ENCODE data around the gene UFD1. TPM values are rescaled to one million over a fixed set of nuclear protein-coding genes. Genes with fewer than 3 reads are reported as not detected.

The UFD1 gene
- total and polyA plus RNA-seq, 2 of the 4 experiments (the other 2 are of a cell fraction): 149 to 152 TPM

DNA sequence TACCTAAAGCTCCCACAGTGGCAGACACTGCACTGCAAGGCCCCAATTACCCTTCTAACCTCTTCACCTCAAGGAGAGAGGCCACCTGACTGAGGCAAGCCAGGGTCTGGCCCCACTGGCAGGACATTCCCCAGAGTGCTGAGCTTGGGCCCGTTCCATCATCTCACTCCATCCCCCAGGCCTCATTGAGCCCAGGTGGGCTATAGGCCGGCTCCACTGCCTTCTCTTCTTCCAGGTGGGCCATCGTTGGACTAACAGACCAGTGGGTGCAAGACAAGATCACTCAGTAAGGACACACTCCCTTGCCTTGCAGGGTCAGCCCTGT lies 19.8 kb upstream of the UFD1 start:
- no peak for TF ChIP-seq MXI1 (IDR thresholded peaks at IDR 0.05; ENCODE audit: borderline replicate concordance, low read depth, low read length)
- TF ChIP-seq, protein P1, sequence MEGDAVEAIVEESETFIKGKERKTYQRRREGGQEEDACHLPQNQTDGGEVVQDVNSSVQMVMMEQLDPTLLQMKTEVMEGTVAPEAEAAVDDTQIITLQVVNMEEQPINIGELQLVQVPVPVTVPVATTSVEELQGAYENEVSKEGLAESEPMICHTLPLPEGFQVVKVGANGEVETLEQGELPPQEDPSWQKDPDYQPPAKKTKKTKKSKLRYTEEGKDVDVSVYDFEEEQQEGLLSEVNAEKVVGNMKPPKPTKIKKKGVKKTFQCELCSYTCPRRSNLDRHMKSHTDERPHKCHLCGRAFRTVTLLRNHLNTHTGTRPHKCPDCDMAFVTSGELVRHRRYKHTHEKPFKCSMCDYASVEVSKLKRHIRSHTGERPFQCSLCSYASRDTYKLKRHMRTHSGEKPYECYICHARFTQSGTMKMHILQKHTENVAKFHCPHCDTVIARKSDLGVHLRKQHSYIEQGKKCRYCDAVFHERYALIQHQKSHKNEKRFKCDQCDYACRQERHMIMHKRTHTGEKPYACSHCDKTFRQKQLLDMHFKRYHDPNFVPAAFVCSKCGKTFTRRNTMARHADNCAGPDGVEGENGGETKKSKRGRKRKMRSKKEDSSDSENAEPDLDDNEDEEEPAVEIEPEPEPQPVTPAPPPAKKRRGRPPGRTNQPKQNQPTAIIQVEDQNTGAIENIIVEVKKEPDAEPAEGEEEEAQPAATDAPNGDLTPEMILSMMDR (conservative IDR thresholded peaks at IDR 0.05; ENCODE audit: low read depth, low read length): no peak
- TF ChIP-seq, protein P2, sequence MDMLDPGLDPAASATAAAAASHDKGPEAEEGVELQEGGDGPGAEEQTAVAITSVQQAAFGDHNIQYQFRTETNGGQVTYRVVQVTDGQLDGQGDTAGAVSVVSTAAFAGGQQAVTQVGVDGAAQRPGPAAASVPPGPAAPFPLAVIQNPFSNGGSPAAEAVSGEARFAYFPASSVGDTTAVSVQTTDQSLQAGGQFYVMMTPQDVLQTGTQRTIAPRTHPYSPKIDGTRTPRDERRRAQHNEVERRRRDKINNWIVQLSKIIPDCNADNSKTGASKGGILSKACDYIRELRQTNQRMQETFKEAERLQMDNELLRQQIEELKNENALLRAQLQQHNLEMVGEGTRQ (IDR thresholded peaks at IDR 0.05; ENCODE audit: low read depth, low read length): no peak
- WGBS, 2 experiments (ENCODE audit: extremely low coverage in 2 of 2, insufficient read length in 1 of 2): no CpG with 5 or more reads among the region's 3 CpGs

More for the DNA sequence above, 19.8 kb upstream of the UFD1 start:
- Histone ChIP-seq H2BK20ac (ENCODE audit: low read depth, low read length) (no peak overlapping the region), H3K9me1 (ENCODE audit: insufficient read depth, low read length) (peaks cover 4% of the 10 kb centered on the region; the same call in 1 of the 2 replicates), H3K27me3 (ENCODE audit: control insufficient read depth, insufficient read depth, low read length) (no peaks in the 10 kb centered on the region), H2AFZ (replicated peaks; ENCODE audit: low read length, poor library complexity) (no peak overlapping the region), H4K8ac (ENCODE audit: low read depth in 2 of 2, low read length in 2 of 2) (no peak overlapping the region), H3K4me2 (ENCODE audit: low read depth, low read length) (no peak overlapping the region), H3K14ac (replicated peaks; ENCODE audit: low read depth, low read length) (no peak overlapping the region), H3K9ac (ENCODE audit: low read depth, low read length) (no peak overlapping the region), H3K4me1 (ENCODE audit: control insufficient read depth, insufficient read depth, low read length) (peaks cover 3% of the 10 kb centered on the region), H4K20me1 (ENCODE audit: insufficient read depth, low read length) (no peaks in the 10 kb centered on the region), H3K36me3 (ENCODE audit: control insufficient read depth, insufficient read depth, low read length) (peaks cover 4% of the 10 kb centered on the region), H3K4me3 (ENCODE audit: insufficient read depth, low read depth, low read length) (no peak overlapping the region), H3K4ac (ENCODE audit: low read depth, low read length) (no peak overlapping the region), H3K23ac (ENCODE audit: low read depth, low read length) (no peak overlapping the region), H4K91ac (ENCODE audit: insufficient read depth, low read depth, low read length) (no peak overlapping the region), H2BK5ac (ENCODE audit: low read depth, low read length, poor library complexity, severe bottlenecking) (no peak overlapping the region), H3K18ac (ENCODE audit: low read depth, low read length) (no peak overlapping the region), H2AK5ac (ENCODE audit: low read depth, low read length) (no peak overlapping the region), H2BK120ac (ENCODE audit: low read depth, low read length) (no peak overlapping the region), H3K79me1 (ENCODE audit: low read depth in 1 of 2, low read length in 2 of 2) (no peaks in the 10 kb centered on the region), H3K9me3 (ENCODE audit: control insufficient read depth, insufficient read depth, low read length) (no peaks in the 10 kb centered on the region), H3K27ac (ENCODE audit: insufficient read depth, low read length) (no peak overlapping the region), H2AK9ac (replicated peaks; ENCODE audit: low read depth, low read length, poor library complexity) (no peak overlapping the region), H2BK15ac (ENCODE audit: low read depth, low read length) (no peak overlapping the region), H4K5ac (ENCODE audit: low read depth, low read length) (no peak overlapping the region), H3K56ac (ENCODE audit: extremely low read depth, insufficient read depth, low read length) (no peak overlapping the region)
- ATAC-seq (ENCODE audit: low read depth): no peak
- intact Hi-C loops (cut with micrococcal nuclease) (no loop called here), dilution Hi-C loops (cut with HindIII; ENCODE audit: low sequenced_read_pairs, unreplicated experiment) (no loop called here), in situ Hi-C loops (cut with MboI; ENCODE audit: low sequenced_read_pairs) (no loop called here)
- ChIA-PET CTCF (no interaction called here), POLR2A (ENCODE audit: unreplicated experiment) (no interaction called here)
- DNase-seq: no peak
- no TSS peak for BruUV-seq (replicated peaks)
